Right hindlimb (tissue), 1 donor: Measurements from ENCODE around the gene CSAG1.
"Not testable (repeated sequence)": the region's sequence is repeated elsewhere in the genome, so short reads cannot be mapped to it uniquely, and the experiment has no call there.

ENCODE experiments used
- DNase-seq: peaks from one replicate; pipeline ENCODE4 v3.0.0-alpha.2; 2018

CSAG1 gene

DNA sequence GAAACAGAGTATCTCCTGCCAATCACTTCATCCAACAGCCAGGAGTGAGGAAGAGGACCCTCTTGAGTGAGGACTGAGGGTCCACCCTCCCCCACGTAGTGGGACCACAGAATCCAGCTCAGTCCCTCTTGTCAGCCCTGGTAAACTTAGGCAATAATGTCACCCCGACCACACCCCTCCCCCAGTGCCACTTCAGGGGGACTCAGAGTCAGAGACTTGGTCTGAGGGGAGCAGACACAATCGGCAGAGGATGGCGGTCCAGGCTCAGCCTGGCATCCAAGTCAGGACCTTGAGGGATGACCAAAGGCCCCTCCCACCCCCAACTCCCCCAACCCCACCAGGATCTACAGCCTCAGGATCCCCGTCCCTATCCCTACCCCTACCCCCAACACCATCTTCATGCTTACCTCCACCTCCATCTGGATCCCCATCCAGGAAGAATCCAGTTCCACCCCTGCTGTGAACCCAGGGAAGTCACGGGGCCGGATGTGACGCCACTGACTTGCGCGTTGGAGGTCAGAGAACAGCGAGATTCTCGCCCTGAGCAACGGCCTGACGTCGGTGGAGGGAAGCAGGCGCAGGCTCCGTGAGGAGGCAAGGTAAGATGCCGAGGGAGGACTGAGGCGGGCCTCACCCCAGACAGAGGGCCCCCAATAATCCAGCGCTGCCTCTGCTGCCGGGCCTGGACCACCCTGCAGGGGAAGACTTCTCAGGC lies at the start of gene CSAG1, which contains the start of gene MAGEA12:
Gene CSAG1, minus strand, starts transcription at position 461 of the 715 bp plus-strand sequence. CDS start 1,261 bp downstream, outside the sequence.
Gene MAGEA12, plus strand, starts transcription at position 497 of the 715 bp plus-strand sequence. CDS start 2,405 bp downstream, outside the sequence.
- DNase-seq, result no peak

GRCh38 chrX:152769549-152770289 lies 36.2 kb upstream of the CSAG1 start, which contains the start of gene MAGEA6:
Gene MAGEA6, minus strand, starts transcription at chrX:152769689. Its CDS starts 2,039 bp downstream, at chrX:152767650.
- not testable (repeated sequence) for DNase-seq

- not testable (repeated sequence) for DNase-seq
These were observed 33.0 kb upstream of the CSAG1 start for GRCh38 chrX:152766562-152766961.

- not testable (repeated sequence) for DNase-seq
These were observed 28.1 kb upstream of the CSAG1 start for GRCh38 chrX:152761582-152761981.

DNA sequence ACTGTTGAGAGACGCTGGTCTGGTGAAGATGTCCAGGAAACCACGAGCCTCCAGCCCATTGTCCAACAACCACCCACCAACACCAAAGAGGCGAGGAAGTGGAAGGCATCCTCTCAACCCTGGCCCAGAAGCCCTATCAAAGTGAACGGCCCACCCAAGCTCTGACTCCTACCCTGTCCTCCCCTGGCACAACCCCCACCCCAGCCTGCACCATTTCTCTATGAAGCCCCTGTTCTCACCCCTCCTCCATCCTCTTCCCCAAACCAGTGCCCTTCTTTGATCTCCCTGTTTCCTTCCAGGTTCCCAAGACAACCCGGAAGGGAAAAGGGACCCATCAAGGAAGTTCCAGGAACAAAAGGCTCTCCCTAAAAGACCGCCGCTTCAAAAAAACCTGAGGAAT lies 26.0 kb upstream of the CSAG1 start:
- not testable (repeated sequence) for DNase-seq

DNA sequence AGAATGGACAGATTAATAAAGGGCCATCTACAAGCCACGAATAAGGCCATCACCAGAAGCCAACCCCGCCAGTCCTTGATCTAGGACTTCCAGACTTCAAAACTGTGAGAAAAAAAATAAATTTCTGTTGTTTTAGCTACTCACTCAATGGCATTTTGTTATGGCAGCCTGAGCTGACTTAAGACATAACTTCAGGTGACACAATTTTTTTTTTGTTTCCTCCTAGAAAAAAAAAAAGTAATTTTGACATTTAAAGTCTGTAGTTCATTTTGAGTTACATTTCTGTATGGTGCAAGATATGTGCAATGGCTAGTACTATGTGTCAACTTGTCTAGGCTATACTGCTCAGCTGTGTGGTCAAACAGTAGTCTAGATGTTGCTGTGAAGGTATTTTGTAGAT lies 25.4 kb upstream of the CSAG1 start, which contains the start of gene CSAG3:
Gene CSAG3, plus strand, starts transcription at position 301 of the 400 bp plus-strand sequence.
- DNase-seq, result not testable (repeated sequence)

GRCh38 chrX:152754871-152755270 lies 21.4 kb upstream of the CSAG1 start:
- DNase-seq, result not testable (repeated sequence)

DNA sequence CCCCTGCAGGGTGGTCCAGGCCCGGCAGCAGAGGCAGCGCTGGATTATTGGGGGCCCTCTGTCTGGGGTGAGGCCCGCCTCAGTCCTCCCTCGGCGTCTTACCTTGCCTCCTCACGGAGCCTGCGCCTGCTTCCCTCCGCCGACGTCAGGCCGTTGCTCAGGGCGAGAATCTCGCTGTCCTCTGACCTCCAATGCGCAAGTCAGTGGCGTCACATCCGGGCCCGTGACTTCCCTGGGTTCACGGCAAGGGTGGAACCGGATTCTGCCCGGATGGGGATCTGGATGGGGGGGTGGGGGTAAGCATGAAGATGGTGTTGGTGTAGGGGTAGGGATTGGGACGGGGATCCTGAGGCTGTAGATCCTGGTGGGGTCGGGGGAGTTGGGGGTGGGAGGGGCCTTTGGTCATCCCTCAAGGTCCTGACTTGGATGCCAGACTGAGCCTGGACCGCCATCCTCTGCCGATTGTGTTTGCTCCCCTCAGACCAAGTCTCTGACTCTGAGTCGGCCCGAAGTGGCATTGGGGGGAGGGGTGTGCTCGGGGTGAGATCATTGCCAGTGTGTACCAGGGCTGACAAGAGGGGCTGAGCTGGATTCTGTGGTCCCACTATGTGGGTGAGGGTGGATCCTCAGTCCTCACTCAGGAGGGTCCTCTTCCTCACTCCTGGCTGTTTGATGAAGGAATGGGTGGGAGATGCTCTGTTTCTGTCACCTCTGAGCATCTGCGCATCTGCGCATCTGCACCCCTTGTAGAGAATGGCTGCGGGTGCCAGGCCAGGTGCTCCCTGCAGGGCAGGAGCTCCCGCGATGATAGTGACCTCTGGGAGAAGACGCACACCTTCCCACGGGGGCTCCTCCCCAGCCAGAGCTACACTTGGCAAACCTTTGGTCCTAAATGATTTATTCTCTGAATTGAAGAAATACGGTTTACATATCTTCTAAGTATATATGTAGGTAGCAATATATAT lies 20.4 kb upstream of the CSAG1 start, which contains the start of gene MAGEA2:
Gene MAGEA2, minus strand, starts transcription at position 157 of the 965 bp plus-strand sequence. CDS start 2,479 bp downstream, outside the sequence.
- not testable (repeated sequence) for DNase-seq

- no peak for DNase-seq
These were observed 5.0 kb upstream of the CSAG1 start for GRCh38 chrX:152738560-152738959.

- DNase-seq, result not testable (repeated sequence)
These were observed 3.0 kb upstream of the CSAG1 start for GRCh38 chrX:152736528-152736927.

GRCh38 chrX:152735860-152736511 lies 2.5 kb upstream of the CSAG1 start:
- DNase-seq, result no peak

DNA sequence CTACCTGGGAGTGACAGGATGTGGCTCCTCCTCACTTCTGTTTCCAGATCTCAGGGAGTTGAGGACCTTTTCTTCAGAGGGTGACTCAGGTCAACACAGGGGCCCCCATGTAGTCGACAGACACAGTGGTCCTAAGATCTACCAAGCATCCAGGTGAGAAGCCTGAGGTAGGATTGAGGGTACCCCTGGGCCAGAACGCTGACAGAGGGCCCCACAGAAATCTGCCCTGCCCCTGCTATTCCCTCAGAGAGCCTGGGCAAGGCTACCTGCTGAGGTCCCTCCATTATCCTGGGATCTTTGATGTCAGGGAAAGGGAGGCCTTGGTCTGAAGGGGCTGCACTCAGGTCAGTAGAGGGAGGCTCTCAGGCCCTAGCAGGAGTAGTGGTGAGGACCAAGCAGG lies 1.6 kb upstream of the CSAG1 start:
- DNase-seq, result no peak

DNA sequence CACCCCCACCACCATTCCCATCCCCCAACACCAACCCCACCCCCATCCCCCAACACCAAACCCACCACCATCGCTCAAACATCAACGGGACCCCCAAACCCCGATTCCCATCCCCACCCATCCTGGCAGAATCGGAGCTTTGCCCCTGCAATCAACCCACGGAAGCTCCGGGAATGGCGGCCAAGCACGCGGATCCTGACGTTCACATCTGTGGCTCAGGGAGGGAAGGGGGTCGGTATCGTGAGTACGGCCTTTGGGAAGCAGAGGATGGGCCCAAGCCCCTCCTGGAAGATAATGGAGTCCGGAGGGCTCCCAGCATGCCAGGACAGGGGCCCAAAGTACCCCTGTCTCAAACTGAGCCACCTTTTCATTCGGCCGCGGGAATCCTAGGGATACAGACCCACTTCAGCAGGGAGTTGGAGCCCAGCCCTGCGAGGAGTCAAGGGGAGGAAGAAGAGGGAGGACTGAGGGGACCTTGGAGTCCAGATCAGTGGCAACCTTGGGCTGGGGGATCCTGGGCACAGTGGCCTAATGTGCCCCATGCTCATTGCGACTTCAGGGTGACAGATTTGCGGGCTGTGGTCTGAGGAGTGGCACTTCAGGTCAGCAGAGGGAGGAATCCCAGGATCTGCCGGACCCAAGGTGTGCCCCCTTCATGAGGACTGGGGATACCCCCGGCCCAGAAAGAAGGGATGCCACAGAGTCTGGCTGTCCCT lies 780 bp upstream of the CSAG1 start:
- not testable (repeated sequence) for DNase-seq

DNA sequence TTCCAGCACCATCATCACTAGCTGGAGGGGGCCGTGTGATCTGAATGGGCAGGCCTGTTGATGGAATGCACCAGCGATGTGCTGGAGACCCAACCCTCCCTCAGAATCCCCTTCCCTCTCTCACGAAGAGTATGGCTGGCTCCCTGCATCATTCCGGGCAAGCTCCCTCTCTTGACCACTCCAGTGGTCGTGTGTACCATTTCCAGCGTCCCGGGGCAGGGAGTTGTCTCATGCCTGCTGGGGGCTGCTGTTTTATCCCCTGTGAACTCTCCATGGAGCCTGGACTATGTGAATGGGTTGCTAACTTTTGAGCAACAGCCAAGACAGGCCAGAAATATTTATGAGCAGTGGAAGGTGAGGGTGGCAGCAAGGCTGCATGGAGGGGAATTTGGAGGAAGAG lies 8.1 kb downstream of the CSAG1 start:
- no peak for DNase-seq

DNA sequence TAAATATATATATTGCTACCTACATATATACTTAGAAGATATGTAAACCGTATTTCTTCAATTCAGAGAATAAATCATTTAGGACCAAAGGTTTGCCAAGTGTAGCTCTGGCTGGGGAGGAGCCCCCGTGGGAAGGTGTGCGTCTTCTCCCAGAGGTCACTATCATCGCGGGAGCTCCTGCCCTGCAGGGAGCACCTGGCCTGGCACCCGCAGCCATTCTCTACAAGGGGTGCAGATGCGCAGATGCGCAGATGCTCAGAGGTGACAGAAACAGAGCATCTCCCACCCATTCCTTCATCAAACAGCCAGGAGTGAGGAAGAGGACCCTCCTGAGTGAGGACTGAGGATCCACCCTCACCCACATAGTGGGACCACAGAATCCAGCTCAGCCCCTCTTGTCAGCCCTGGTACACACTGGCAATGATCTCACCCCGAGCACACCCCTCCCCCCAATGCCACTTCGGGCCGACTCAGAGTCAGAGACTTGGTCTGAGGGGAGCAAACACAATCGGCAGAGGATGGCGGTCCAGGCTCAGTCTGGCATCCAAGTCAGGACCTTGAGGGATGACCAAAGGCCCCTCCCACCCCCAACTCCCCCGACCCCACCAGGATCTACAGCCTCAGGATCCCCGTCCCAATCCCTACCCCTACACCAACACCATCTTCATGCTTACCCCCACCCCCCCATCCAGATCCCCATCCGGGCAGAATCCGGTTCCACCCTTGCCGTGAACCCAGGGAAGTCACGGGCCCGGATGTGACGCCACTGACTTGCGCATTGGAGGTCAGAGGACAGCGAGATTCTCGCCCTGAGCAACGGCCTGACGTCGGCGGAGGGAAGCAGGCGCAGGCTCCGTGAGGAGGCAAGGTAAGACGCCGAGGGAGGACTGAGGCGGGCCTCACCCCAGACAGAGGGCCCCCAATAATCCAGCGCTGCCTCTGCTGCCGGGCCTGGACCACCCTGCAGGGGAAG lies 19.4 kb downstream of the CSAG1 start, which contains the start of gene MAGEA2B:
Gene MAGEA2B, plus strand, starts transcription at position 814 of the 973 bp plus-strand sequence. CDS start 2,479 bp downstream, outside the sequence.
- not testable (repeated sequence) for DNase-seq

DNA sequence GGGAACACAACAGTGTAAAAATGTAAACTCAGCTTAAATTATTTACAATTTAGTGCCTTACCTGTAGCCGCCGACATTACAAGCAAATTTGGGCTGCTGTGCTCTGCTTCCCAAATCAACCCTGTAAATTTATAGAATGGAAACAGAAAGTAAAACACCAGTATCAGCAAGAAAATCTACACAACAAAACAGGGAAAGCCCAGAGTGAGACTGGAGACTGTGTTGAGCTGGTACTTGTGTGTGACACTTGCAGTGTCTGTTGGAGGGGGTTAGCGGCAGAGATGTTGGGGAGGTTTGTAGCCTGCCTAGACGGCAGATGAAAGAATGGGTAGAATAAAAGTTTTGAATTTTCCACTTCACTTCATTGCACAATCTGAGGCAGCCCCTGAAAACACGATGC lies 20.3 kb downstream of the CSAG1 start:
- DNase-seq, result not testable (repeated sequence)

DNA sequence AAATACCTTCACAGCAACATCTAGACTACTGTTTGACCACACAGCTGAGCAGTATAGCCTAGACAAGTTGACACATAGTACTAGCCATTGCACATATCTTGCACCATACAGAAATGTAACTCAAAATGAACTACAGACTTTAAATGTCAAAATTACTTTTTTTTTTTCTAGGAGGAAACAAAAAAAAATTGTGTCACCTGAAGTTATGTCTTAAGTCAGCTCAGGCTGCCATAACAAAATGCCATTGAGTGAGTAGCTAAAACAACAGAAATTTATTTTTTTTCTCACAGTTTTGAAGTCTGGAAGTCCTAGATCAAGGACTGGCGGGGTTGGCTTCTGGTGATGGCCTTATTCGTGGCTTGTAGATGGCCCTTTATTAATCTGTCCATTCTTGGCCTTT lies 24.3 kb downstream of the CSAG1 start, which contains the start of gene CSAG2:
Gene CSAG2, minus strand, starts transcription at position 101 of the 400 bp plus-strand sequence. CDS start 161 bp downstream, outside the sequence.
- DNase-seq, result not testable (repeated sequence)

- not testable (repeated sequence) for DNase-seq
These were observed 27.0 kb downstream of the CSAG1 start for GRCh38 chrX:152706500-152706899.

DNA sequence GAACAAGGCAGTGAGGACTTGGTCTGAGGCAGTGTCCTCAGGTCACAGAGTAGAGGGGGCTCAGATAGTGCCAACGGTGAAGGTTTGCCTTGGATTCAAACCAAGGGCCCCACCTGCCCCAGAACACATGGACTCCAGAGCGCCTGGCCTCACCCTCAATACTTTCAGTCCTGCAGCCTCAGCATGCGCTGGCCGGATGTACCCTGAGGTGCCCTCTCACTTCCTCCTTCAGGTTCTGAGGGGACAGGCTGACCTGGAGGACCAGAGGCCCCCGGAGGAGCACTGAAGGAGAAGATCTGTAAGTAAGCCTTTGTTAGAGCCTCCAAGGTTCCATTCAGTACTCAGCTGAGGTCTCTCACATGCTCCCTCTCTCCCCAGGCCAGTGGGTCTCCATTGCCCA lies 33.1 kb downstream of the CSAG1 start:
- DNase-seq, result not testable (repeated sequence)
